ENCODE results near the gene ACY1.

ACY1 gene

GRCh38 chr3:51946796-51947195 is 36.5 kb upstream of the ACY1 start:
- no peak for DNase-seq

DNA sequence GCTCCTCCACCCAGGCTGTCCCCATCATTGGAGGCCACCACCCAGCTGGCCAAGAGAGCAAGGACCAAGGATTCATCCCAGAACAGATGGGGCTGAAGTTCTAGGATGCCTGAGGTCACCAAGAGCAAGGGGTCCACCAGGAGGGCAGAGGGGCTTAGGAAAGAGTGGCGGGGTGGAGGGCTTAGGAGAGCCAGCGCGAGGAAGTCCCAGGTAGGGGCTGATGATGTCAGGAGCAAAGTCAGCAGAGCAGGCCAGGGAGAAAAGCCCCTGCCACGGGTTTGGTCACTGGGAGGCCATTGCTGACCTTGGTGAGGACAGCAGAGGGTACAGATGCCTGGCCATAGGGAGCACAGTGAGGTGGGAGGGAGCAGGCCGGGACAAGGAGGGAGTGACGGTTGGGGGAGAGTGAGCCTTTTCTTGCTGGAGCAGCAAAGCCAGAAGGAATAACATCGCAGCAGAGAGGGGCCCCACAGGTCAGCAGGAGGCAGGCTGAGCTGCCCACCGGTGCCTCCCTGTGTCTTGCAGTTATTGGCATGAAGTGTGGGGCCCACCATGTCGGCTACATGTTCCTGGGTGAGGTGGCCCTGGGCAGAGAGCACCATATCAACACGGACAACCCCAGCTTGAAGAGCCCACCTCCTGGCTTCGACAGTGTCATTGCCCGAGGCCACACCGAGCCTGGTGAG is 36.0 kb upstream of the ACY1 start:
- DNase-seq: no peak

DNA sequence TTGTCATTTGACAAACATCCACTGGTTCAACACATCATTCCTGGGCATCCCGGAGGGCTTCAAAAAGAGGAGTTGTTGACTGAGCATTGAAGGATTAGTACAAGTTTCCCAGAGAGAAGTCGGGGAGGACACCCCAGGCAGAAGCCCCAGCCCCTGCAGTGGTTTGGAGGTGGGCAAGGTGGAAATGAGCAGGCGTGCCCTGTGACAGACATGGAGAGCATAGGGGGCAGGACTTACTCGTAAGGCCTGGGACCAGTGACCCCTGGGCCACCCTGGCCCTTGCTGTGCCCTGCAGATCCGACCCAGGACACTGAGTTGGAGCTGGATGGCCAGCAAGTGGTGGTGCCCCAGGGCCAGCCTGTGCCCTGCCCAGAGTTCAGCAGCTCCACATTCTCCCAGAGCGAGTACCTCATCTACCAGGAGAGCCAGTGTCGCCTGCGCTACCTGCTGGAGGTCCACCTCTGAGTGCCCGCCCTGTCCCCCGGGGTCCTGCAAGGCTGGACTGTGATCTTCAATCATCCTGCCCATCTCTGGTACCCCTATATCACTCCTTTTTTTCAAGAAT is 35.2 kb upstream of the ACY1 start:
- DNase-seq: no peak

- DNase-seq: no peak
These were observed 34.2 kb upstream of the ACY1 start for GRCh38 chr3:51949121-51949520.

- no peak for DNase-seq
These were observed 32.4 kb upstream of the ACY1 start for GRCh38 chr3:51950899-51951298.

DNA sequence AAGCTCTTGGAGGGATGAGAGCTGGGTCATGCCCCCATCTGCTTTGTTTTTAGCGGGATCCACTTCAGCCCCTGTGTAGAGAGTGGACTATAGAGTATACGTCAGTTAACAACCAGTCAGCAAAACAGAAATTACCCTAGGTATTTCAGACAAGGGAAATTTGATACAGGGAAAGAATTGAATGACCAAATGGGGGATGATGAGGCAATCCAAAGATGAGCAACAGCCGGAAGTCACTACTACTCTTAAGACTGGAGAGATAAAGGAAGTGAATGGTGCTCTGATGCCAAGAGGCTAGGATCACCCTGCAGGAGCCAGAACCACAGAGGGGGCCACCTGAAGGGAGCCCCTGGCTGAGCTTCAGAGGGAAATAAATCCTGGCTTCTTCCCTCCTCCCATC is 29.9 kb upstream of the ACY1 start:
- peak; percentile 58 for DNase-seq

DNA sequence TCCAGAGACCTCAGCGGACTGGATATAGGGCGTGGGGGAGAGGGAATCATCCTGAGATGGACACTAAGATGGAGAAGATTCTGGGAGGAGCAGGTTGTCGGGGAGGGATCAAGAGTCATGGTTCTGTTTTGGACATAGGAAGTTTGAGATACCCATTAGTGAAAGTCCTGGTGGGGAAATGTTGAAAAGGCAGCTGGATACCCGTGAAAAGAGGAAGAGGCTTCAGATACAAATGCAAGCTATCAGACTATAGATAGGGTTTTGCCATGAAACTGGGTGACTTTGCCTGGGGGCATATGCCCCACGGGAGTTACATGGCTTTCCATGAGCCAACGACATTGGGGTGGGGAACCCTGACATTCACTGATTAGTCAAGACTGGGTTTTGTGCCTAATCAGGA is 29.2 kb upstream of the ACY1 start:
- no peak for DNase-seq

- no peak for DNase-seq
These were observed 28.6 kb upstream of the ACY1 start for GRCh38 chr3:51954713-51955112.

GRCh38 chr3:51955175-51955892 is 28.0 kb upstream of the ACY1 start, which contains the start of gene GPR62:
Gene GPR62 (plus strand): TSS chr3:51955381. CDS start chr3:51955653, 272 bp downstream.
- DNase-seq: peak; percentile 28

- no peak for DNase-seq
These were observed 27.2 kb upstream of the ACY1 start for GRCh38 chr3:51955893-51956770.

DNA sequence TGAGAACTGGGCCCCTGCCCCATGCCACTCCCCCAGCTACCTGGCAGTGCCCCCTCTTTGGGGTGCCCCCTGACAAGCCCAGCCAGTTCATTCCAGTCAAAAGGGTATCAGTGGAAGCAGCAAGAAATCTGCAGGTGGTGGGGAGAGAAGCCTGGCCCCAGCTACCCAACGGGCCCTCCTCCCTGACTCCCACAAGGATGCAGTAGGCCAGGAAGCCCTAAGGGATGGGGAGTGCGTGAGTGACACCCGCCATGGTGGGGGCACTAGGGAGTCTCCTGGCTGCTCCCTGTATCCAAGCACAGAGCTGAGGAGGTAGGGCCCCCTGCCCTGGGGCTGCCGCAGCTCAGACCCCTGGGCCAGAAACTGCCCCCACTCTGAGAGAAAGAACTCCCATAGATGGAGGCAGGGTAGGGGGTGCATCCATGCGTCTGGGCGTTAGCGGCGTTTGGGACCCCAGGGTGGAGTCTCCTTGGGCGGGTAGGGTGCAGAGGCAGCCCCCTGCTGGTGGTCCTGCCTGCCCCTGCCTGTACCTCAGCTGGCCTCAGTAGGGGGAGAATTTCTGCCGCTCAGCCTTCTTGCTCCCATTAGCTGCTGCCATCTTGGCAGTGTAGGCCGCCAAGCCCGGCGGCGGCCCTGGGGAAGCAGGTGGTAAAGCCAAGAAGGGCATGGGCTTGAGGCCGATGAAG is 25.7 kb upstream of the ACY1 start:
- no peak for DNase-seq

- DNase-seq: no peak
These were observed 24.5 kb upstream of the ACY1 start for GRCh38 chr3:51958603-51959521.

GRCh38 chr3:51959651-51960050 is 23.7 kb upstream of the ACY1 start:
- DNase-seq: no peak

- no peak for DNase-seq
These were observed 22.9 kb upstream of the ACY1 start for GRCh38 chr3:51960386-51960785.

DNA sequence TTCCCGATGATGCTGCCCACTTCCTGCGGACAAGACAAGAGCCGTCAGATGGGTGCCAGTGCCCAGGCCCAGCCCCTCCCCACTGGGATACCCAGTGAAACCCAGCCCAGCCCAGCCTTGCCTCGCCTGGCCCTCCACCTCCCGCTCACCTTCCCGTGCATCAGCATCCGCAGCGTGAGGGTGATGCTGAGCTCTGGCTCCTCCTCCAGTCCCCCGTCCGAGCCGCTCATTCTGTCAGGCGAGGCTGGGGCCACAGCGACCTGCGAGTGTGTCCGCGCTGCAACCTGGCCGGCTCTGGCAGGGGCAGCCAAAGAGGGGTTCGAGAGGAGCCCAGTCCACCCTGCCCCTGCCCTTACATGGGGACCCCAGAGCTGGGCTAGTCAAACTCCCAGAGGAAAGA is 22.3 kb upstream of the ACY1 start:
- no peak for DNase-seq

- DNase-seq: no peak
These were observed 21.4 kb upstream of the ACY1 start for GRCh38 chr3:51961602-51962569.

DNA sequence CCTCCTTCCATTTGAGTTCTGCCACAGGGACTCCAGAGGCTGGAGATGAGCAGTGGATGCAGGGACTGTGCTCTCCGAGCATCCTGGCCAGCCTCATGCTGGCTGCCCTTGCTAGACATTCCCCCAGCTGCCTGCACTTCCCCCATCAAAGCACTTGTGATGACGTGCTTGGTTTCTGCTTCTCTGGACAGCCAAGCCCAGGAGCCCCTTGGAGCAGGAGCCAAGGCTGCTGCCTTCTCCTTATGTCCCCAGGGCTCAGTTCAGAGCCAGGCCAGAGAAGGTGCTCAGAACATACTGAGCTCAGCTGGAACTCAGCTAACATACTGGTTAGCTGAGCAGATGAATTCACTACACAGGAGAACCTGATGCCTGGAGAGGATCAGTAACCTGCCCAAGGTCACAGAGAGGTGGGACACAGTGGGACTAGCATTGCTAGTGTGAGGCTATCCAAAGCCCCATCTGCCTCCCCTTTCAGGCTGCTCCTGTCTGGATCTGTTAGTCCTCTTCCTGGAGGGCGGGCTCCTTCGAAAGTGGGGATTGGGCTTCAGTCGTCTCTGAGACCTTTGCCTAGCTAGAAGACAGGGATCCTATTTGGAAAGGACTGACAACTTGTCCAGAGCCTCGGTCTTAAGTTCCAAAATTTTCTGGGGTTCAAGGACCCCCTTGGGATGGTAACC is 20.3 kb upstream of the ACY1 start:
- DNase-seq: peak; percentile 23

- peak; percentile 90 for DNase-seq
These were observed 19.3 kb upstream of the ACY1 start for GRCh38 chr3:51963951-51964451.

DNA sequence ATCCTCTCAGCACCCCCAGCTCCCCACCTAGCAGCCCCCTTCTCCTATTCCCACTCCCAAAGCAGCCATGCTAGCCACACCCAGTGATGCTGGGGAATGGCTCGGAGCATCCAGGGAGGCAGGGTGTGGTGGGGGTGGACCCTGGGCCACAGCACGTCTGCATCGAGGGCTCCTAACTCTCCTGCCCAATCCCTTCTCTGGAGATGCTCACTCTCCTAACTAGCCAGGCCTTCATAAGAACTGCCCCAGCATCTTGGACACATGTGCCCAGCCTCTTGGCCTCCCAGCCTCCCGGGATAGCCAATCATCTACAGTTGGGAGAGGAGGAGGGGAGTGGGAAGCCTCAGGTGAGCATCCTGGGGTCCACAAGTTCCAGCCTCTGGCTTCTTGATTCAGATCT is 18.8 kb upstream of the ACY1 start:
- DNase-seq: no peak
